ENCODE results near the gene KCNH1.
"Not testable (repeated sequence)": the region's sequence is repeated elsewhere in the genome, so short reads cannot be mapped to it uniquely, and the experiment has no call there.

The KCNH1 gene

GRCh38 chr1:211036381-211037060 is 97.4 kb downstream of the KCNH1 start:
- peak; percentile 6 for DNase-seq (ENCODE audit: low read depth)
- Histone ChIP-seq H3K27me3 (replicated peaks; ENCODE audit: control insufficient read depth, insufficient read depth, low read length) (no peaks in the 10 kb centered on the region), H3K9me3 (ENCODE audit: control insufficient read depth, low read length) (peaks cover 3% of the 10 kb centered on the region), H3K36me3 (ENCODE audit: control insufficient read depth, insufficient read depth, low read length, severe bottlenecking) (no peaks in the 10 kb centered on the region), H3K4me3 (ENCODE audit: low read length) (no peak overlapping the region), H3K9ac (ENCODE audit: low read length) (no peak overlapping the region), H3K4me1 (ENCODE audit: control insufficient read depth, insufficient read depth, low read length) (no peaks in the 10 kb centered on the region)

- Histone ChIP-seq H3K4me3 (ENCODE audit: low read length) (no peak overlapping the region), H3K4me1 (ENCODE audit: control insufficient read depth, insufficient read depth, low read length) (no peaks in the 10 kb centered on the region), H3K36me3 (ENCODE audit: control insufficient read depth, insufficient read depth, low read length, severe bottlenecking) (no peaks in the 10 kb centered on the region), H3K27me3 (replicated peaks; ENCODE audit: control insufficient read depth, insufficient read depth, low read length) (no peaks in the 10 kb centered on the region), H3K9me3 (ENCODE audit: control insufficient read depth, low read length) (peaks cover 3% of the 10 kb centered on the region), H3K9ac (ENCODE audit: low read length) (no peak overlapping the region)
- no peak for DNase-seq (ENCODE audit: low read depth)
Measured at GRCh38 chr1:211035821-211036380, 98.0 kb downstream of the KCNH1 start.

DNA sequence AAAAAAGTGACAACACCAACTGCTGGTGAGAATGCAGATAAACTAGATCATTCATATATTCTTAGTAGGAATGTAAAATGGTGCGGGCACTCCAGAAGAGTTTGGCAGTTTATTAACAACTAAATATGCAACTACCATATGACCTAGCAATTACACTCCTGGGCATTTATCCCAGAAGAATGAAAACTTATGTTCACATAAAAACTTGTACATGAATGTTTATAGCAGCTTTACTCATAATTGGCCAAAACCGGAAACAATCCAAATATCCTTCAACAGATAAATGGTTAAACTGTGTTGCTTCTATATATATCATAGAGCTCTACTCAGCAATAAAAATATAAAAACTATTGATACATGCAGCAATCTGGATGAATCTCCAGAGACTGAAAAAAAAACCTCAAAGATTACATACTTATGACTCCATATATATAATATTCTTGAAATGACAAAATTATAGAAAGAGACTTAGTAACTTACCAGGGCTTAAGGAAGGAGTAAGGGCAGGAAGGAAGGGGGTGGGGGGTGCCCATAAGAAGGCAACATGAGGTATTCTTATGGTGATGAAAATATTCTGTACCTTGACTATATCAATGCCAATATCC is 99.9 kb downstream of the KCNH1 start:
- no peaks in the 10 kb centered on the region for H3K36me3 ChIP-seq (ENCODE audit: control insufficient read depth, insufficient read depth, low read length, severe bottlenecking)
- H3K9ac ChIP-seq (ENCODE audit: low read length): no peak overlapping the region
- H3K9me3 ChIP-seq (ENCODE audit: control insufficient read depth, low read length): no peaks in the 10 kb centered on the region
- no peak for DNase-seq (ENCODE audit: low read depth)
- H3K27me3 ChIP-seq (replicated peaks; ENCODE audit: control insufficient read depth, insufficient read depth, low read length): no peaks in the 10 kb centered on the region
- H3K4me3 ChIP-seq (ENCODE audit: low read length): no peak overlapping the region
- H3K4me1 ChIP-seq (ENCODE audit: control insufficient read depth, insufficient read depth, low read length): no peaks in the 10 kb centered on the region

DNA sequence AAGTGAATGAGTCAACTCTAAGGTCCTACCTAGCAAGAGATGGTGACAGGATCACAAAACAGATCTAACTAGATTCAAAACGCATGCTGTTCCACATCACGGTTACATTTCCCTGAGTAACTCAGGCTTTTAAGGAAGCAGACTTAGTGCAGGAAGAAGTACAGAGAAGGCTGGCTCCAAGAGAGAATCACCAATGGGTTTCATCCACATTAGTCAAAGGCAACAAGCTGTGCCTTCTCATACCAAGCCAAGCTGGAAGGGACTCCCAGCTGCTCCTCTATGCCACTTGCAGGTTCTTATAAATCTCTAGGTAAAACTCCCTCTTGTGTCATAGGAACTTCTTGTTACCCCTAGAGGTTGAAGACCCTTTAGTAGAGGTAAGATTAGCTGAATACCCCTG is 109.0 kb downstream of the KCNH1 start:
- H3K9ac ChIP-seq (ENCODE audit: low read length): no peak overlapping the region
- no peaks in the 10 kb centered on the region for H3K27me3 ChIP-seq (replicated peaks; ENCODE audit: control insufficient read depth, insufficient read depth, low read length)
- H3K36me3 ChIP-seq (ENCODE audit: control insufficient read depth, insufficient read depth, low read length, severe bottlenecking): no peaks in the 10 kb centered on the region
- no peaks in the 10 kb centered on the region for H3K9me3 ChIP-seq (ENCODE audit: control insufficient read depth, low read length)
- no peak for DNase-seq (ENCODE audit: low read depth)
- H3K4me3 ChIP-seq (ENCODE audit: low read length): no peak overlapping the region
- H3K4me1 ChIP-seq (ENCODE audit: control insufficient read depth, insufficient read depth, low read length): no peaks in the 10 kb centered on the region

DNA sequence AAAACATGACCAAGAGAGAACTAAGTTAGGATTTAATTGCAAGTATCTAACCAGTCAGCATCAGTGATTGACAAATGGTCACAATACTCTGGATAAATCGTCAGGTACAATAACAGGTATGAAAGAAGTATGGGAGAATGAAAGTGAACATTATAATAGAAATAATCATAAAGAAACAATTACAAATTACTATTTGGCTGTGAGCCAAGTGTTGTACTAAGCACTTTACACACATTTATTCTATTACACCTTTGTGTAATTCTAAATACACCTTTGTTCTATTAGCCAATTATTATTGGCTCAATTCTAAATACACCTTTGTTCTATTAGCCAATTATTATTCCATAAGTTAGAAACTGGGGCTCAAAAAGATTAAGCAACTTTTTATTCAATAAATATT is 114.7 kb downstream of the KCNH1 start:
- H3K9ac ChIP-seq (ENCODE audit: low read length): no peak overlapping the region
- H3K4me3 ChIP-seq (ENCODE audit: low read length): no peak overlapping the region
- DNase-seq (ENCODE audit: low read depth): no peak
- H3K9me3 ChIP-seq (ENCODE audit: control insufficient read depth, low read length): no peaks in the 10 kb centered on the region
- no peaks in the 10 kb centered on the region for H3K36me3 ChIP-seq (ENCODE audit: control insufficient read depth, insufficient read depth, low read length, severe bottlenecking)
- H3K4me1 ChIP-seq (ENCODE audit: control insufficient read depth, insufficient read depth, low read length): no peaks in the 10 kb centered on the region
- H3K27me3 ChIP-seq (replicated peaks; ENCODE audit: control insufficient read depth, insufficient read depth, low read length): no peaks in the 10 kb centered on the region

DNA sequence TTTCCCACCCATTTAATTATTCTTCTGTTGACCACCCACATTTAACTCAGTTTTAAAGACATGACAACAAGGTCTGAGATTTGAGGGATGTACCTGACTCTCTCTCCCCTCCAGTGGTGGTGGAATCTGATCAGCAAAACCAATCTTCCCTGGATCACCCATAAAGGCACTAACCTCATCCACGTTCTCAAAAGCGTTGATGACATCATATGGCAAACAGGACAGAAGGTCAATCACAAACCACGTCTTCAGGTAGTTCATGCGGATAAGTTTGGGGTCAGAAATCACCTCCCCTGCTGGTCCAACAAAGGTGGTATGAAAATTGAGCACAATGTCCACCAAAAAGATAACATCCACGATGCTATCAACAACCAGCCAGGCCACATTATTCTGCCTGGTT is 115.3 kb downstream of the KCNH1 start:
- DNase-seq (ENCODE audit: low read depth): no peak
- H3K4me1 ChIP-seq (ENCODE audit: control insufficient read depth, insufficient read depth, low read length): no peaks in the 10 kb centered on the region
- H3K36me3 ChIP-seq (ENCODE audit: control insufficient read depth, insufficient read depth, low read length, severe bottlenecking): no peaks in the 10 kb centered on the region
- no peaks in the 10 kb centered on the region for H3K27me3 ChIP-seq (replicated peaks; ENCODE audit: control insufficient read depth, insufficient read depth, low read length)
- no peaks in the 10 kb centered on the region for H3K9me3 ChIP-seq (ENCODE audit: control insufficient read depth, low read length)
- H3K4me3 ChIP-seq (ENCODE audit: low read length): no peak overlapping the region
- no peak overlapping the region for H3K9ac ChIP-seq (ENCODE audit: low read length)

DNA sequence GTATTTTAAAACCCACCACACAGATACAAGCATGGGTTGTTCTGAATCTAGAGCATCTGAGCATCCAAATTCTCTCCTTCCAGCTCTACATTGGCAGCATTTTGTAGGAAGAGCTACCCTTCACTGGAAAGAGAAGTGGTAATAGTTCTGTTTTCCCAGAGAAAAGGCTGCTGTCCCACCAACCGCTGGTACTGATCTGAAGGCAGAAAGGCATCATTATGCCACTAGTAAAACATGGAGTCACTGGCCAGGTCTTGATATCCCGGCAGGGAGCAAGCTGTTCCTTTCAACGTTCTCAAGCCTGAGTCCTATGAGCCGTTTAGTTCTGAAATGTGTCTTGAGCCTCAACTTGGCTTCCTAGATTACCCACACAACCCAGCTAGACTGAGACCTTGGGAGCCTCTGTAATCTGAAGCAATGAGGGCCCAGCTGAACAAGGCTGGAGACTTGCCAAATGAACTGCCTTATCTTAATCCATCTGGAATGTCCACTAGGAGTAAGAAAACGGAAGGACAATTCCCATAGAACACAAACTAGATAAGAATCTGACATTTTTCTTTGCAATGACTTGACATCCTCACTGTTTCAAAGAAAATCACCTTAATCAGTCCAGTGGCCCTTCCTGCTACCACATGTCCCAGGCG is 116.8 kb downstream of the KCNH1 start:
- H3K36me3 ChIP-seq (ENCODE audit: control insufficient read depth, insufficient read depth, low read length, severe bottlenecking): no peaks in the 10 kb centered on the region
- H3K4me1 ChIP-seq (ENCODE audit: control insufficient read depth, insufficient read depth, low read length): no peaks in the 10 kb centered on the region
- H3K9me3 ChIP-seq (ENCODE audit: control insufficient read depth, low read length): no peaks in the 10 kb centered on the region
- peak; percentile 58 for DNase-seq (ENCODE audit: low read depth)
- H3K27me3 ChIP-seq (replicated peaks; ENCODE audit: control insufficient read depth, insufficient read depth, low read length): no peaks in the 10 kb centered on the region
- H3K9ac ChIP-seq (ENCODE audit: low read length): no peak overlapping the region
- H3K4me3 ChIP-seq (ENCODE audit: low read length): no peak overlapping the region

DNA sequence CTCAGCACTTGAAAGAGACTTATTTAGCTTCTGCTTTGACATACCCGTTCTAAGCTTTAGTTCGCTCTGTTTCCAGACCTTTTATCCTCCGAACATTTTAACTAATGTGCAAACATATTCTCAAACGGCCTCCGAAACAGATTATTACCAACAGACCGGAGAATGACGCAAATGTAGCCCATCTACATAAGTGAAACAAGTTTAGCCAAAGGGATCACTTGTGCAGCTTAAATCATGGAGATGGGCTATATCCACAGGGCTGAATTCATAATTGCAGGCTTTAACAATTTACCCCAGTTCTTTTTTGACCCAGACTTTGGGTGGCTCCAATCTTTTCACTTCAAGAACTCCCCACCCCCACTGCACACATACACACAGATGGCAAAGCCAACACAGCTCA is 119.7 kb downstream of the KCNH1 start:
- no peaks in the 10 kb centered on the region for H3K36me3 ChIP-seq (ENCODE audit: control insufficient read depth, insufficient read depth, low read length, severe bottlenecking)

DNA sequence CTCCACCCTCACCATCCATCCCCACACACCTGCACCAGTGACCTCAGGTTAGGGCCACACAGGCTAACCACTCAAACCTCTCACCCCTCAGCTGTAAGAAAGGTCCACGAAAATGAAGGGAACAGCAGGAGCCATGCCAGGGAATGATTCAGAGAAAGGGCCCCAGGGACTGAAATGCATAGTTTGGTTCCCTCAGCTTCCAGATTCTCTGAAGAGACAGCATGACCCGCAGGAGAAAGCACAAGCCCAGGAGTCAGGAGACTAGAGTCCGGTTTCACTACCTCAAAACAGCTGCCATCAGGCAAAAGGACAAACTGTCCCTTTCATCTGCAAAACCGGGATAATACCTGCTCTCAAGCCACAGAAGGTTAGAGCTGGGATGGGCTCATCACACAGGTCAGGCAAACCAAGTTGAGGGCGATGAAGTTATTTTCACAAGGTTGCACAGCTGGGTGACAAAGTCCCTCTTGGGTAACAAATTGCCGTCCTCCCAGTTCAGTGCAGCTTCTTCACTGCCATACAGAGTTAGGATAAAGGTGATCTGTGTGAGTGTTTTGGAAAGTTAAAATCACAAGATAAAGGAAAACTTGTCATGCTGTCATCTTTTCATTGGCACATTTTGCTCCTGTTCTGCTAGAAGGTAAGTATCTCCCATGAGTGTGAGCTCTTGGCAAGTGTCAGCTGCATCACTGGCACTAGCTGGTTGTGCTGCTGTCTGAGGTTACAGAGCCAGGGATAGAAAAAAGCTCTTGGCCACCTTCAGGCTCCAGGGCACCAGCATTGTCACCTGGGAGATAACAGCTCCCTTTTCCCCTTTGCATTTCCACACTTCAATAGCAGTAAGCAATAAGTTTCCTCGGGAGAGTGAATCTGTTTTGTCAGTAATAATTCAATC is 120.4 kb downstream of the KCNH1 start:
- Histone ChIP-seq H3K9ac (ENCODE audit: low read length) (no peak overlapping the region), H3K4me1 (ENCODE audit: control insufficient read depth, insufficient read depth, low read length) (no peaks in the 10 kb centered on the region), H3K9me3 (ENCODE audit: control insufficient read depth, low read length) (no peaks in the 10 kb centered on the region), H3K27me3 (replicated peaks; ENCODE audit: control insufficient read depth, insufficient read depth, low read length) (no peaks in the 10 kb centered on the region), H3K36me3 (ENCODE audit: control insufficient read depth, insufficient read depth, low read length, severe bottlenecking) (no peaks in the 10 kb centered on the region), H3K4me3 (ENCODE audit: low read length) (no peak overlapping the region)
- peak; percentile 37 for DNase-seq (ENCODE audit: low read depth)

More for the DNA sequence above, 119.7 kb downstream of the KCNH1 start:
- DNase-seq (ENCODE audit: low read depth): no peak
- H3K4me3 ChIP-seq (ENCODE audit: low read length): no peak overlapping the region
- H3K27me3 ChIP-seq (replicated peaks; ENCODE audit: control insufficient read depth, insufficient read depth, low read length): no peaks in the 10 kb centered on the region
- H3K9me3 ChIP-seq (ENCODE audit: control insufficient read depth, low read length): no peaks in the 10 kb centered on the region
- H3K9ac ChIP-seq (ENCODE audit: low read length): no peak overlapping the region
- H3K4me1 ChIP-seq (ENCODE audit: control insufficient read depth, insufficient read depth, low read length): no peaks in the 10 kb centered on the region

DNA sequence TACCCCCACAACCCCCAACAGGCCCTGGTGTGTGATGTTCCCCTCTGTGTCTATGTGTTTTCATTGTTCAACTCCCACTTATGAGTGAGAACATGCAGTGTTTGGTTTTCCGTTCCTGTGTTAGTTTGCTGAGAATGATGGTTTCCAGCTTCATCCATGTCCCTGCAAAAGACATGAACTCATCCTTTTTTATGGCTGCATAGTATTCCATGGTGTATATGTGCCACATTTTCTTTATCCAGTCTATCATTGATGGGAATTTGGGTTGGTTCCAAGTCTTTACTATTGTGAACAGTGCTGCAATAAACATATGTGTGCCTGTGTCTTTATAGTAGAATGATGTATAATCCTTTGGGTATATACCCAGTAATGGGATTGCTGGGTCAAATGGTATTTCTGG is 122.8 kb downstream of the KCNH1 start:
- H3K4me1 ChIP-seq (ENCODE audit: control insufficient read depth, insufficient read depth, low read length); H3K4me3 ChIP-seq (ENCODE audit: low read length); H3K9me3 ChIP-seq (ENCODE audit: control insufficient read depth, low read length); H3K36me3 ChIP-seq (ENCODE audit: control insufficient read depth, insufficient read depth, low read length, severe bottlenecking); H3K27me3 ChIP-seq (replicated peaks; ENCODE audit: control insufficient read depth, insufficient read depth, low read length); H3K9ac ChIP-seq (ENCODE audit: low read length); DNase-seq (ENCODE audit: low read depth): not testable (repeated sequence)

GRCh38 chr1:211009944-211010343 is 124.0 kb downstream of the KCNH1 start:
- peaks cover 6% of the 10 kb centered on the region for H3K9me3 ChIP-seq (ENCODE audit: control insufficient read depth, low read length)
- DNase-seq (ENCODE audit: low read depth): no peak
- H3K4me1 ChIP-seq (ENCODE audit: control insufficient read depth, insufficient read depth, low read length): no peaks in the 10 kb centered on the region
- H3K27me3 ChIP-seq (replicated peaks; ENCODE audit: control insufficient read depth, insufficient read depth, low read length): no peaks in the 10 kb centered on the region
- no peaks in the 10 kb centered on the region for H3K36me3 ChIP-seq (ENCODE audit: control insufficient read depth, insufficient read depth, low read length, severe bottlenecking)
- H3K4me3 ChIP-seq (ENCODE audit: low read length): no peak overlapping the region
- H3K9ac ChIP-seq (ENCODE audit: low read length): no peak overlapping the region

All from adipocyte (in vitro differentiated cells).